ENCODE data around the gene COQ8A.

COQ8A gene

GRCh38 chr1:226940029-226940805 is at the start of gene COQ8A:
TSS of gene COQ8A (plus strand) at chr1:226940294. CDS start at chr1:226961386, 21,092 bp downstream.
- peak; percentile 99 for DNase-seq

- DNase-seq: no peak
Observed at GRCh38 chr1:226890331-226891108, 49.6 kb upstream of the COQ8A start.

GRCh38 chr1:226891346-226891745 is 48.7 kb upstream of the COQ8A start:
- DNase-seq: no peak

DNA sequence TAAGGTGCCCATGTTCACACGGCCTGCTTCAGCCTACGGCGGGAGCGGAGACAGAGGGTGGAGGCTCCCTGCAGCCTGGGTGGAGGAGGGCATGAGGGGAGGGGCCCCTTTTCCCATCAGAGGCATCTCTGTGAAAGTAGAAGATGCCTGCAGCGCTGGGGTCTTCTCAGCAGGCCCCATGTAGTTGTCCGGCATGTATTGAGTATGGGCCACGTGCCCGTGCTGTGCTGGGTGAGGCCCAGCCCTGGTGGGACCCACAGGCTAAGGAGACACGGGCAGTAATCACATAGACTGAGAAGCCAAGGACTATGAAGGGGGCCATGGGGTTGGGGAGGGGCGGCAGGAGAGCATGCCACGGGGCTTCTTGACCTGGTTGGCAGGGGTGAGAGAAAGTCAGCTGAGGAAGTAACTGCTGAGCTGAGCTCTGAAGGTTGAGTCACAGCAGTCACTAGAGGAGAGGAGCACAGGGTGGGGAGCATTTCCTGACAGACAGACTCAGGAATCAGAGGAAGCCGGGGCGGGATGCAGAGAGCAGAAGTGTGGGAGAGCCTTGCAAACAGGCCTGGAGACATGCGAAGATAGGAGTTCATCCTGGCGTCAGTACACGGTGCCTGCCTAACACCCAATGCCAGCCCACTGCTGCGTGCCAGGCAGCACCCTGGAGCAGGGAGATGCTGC is 48.1 kb upstream of the COQ8A start:
- no peak for DNase-seq

DNA sequence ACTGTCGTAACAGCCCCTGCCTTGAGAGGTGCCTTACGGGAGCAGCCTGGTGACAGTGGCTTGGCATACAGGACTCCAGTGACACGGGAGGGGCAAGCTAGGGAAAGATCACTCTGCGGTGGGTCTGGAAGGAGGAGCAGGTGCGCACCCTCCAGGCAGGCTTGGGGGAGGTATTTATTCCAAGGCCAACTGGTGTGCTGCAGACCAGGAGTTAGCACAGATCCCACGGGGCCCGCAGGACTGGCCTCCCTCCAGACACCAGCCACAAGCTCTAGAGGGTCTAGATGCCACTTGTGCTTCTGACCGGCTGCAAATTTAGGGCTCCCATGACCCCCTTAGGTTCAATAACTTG is 47.6 kb upstream of the COQ8A start:
- DNase-seq: no peak

GRCh38 chr1:226893936-226894335 is 46.2 kb upstream of the COQ8A start:
- DNase-seq: no peak

DNA sequence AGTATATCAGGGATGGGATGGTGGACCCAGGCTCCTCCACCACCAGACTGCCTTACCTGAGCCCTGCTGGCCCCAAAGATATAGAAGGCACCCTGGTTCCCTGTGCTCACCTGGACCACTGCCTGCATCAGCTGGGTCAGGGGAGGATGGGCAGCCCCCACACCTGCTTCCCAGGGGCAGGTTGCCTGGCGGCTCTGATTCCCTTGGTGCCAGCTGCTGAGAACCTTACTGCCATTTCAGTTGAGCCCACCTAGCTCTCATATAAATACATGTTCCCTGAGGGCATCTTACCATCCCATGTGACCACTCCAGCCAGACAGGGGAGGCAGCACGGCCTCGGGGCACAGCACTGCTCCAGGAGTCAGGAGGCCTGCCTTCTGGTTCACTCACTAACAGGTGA is 45.3 kb upstream of the COQ8A start:
- no peak for DNase-seq

GRCh38 chr1:226895644-226896043 is 44.5 kb upstream of the COQ8A start:
- DNase-seq: no peak

GRCh38 chr1:226898246-226898645 is 41.8 kb upstream of the COQ8A start:
- DNase-seq: no peak

DNA sequence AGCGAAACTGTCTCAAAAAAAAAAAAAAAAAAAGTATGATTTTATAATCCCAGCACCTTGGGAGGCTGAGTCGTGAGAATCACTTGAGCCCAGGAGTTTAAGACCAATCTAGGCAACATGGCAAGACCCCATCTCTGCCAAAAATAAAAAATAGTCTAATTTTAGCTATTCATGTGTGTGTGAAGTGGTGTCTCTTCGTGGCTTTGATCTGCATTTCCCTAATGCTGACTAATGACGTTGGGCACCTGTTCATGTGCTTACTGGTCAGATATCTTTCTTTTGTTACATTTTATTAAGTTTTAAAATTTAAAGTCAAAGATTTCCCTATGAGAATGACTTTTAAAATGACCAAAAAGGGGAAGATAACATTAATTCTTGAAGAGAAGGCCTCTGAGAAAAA is 38.7 kb upstream of the COQ8A start:
- no peak for DNase-seq

GRCh38 chr1:226902601-226903000 is 37.5 kb upstream of the COQ8A start:
- no peak for DNase-seq

- no peak for DNase-seq
Observed at GRCh38 chr1:226903819-226904716, 36.0 kb upstream of the COQ8A start.

- no peak for DNase-seq
Observed at GRCh38 chr1:226904772-226905171, 35.3 kb upstream of the COQ8A start.

DNA sequence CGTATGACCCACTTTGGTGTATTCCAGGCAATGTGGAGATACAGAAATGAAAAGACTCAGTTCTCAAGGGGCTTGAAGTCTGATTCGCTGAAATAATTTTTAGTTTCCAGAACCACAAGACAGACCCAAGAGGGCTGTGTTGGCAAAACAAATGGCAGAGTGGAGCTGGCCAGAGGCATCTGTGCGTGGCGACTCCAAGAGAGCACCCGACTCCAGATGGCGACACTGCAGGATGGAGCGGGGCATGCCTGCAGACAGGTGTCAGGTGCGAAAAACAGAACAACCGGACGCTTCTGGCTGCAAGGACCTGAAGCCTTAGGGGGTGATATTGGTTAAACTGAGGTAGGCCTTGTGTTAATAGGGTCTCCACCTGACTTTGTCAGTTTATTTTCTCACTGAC is 31.7 kb upstream of the COQ8A start:
- DNase-seq: no peak

DNA sequence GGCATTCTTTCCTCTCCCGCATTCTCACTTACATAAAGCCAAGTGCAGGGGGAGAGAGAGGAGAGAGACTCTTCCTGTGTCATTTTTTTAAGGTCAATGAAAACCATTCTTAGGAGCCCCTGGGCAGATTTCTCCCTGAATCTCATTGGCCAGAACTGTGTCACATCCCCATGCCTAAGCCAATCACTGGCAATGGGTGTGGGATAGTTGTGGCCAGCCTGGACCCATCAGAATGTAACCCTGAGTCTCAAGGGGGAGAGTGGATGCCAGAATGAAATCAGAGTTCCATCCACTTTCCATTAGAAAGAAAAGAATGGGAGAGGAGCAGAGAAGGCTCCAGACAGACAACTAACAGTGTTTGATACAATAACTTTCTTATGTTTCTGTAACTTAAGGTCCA is 31.2 kb upstream of the COQ8A start:
- DNase-seq: no peak

- DNase-seq: peak; percentile 34
Observed at GRCh38 chr1:226912587-226913176, 27.4 kb upstream of the COQ8A start.

- DNase-seq: no peak
Observed at GRCh38 chr1:226915672-226915995, 24.5 kb upstream of the COQ8A start.

DNA sequence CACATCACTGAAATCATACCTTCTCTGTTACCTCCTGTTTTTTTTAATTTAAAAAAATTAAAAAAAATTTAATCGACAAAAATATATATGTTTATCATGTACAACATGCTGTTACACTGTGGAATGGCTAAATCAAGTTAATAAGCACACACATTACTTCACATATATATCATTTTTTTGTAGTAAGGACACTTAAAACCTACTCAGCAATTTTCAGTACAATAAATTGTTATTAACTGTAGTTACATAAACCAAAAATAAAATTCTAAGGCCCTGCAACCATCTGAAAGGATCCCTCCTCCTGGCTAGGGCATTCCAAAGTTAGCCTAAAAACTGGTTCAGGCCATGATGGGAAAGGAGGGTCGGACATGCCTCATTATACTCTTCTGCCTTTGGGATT is 23.6 kb upstream of the COQ8A start:
- no peak for DNase-seq

DNA sequence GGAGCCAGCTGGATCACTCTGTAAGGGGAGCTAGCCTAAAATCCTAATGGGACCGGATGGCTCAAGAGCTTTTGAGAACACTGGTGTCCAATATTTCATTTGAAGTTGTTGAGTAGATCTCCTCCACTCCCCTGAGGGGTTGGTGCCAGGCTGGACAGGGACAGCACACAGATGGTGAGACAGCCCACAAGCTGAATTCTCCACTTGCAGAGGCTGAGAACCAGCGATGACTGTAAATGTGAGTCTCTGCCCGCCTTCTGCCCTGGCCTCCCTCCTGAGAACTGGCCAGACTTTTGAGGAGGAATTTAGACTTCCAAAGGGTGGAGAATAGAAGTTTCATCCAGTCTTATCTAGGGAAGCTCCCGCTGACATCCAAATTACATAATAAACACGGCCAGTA is 20.5 kb upstream of the COQ8A start:
- DNase-seq: no peak

DNA sequence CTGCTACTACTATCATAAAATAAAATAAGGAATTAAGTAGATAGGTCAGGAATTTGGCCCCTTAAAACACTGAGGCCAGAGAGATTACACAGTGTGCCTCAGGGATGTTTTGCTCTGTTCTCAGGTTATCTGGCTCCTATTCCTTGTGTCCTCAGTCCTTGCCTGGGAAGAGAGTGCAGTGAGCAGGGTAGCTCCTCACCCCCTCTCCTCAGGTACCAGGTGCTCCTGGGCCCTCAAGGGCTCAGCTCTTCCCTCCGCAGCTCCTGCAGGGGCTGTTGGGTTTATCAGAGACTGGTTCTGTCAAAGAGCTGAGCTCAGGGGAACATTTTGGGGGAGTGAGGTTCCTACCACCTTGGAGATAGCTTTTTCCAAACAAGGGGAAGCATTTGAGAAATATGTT is 20.1 kb upstream of the COQ8A start:
- no peak for DNase-seq

DNA sequence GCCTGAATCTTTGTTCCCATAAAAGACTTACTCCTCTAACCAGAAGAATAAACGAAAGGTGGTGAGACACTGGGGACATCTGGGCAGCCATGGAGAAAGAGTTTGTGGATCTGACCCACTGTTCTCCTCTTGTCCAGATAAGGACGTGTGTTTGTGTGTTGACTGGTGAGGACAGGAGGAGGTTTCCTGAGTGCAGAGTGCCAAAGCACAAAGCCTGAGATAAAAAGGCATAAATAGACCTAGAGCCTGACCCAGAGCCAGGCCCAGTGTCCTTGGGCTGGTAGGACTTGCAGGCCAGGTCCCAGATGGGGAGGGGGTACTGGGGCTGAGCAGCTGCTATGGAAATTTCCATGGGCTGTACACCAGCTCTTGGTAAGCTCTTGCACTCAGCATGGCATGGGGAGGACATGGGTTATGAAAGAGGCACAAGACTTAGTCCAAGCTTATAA is 19.6 kb upstream of the COQ8A start:
- DNase-seq: no peak

- no peak for DNase-seq
Observed at GRCh38 chr1:226921504-226921903, 18.6 kb upstream of the COQ8A start.

Data from CD4-positive, alpha-beta T cell treated with Interleukin-17A for 1 hour (primary cell).